H1 (cell line): ENCODE results near the gene GRAP. TPM values are rescaled to one million over a fixed set of nuclear protein-coding genes. Genes with fewer than 3 reads are reported as not detected.

Source experiments
- CTCF ChIA-PET: fragments of 300-600 bp; sonication (Branson Sonifier 250); formaldehyde crosslinking; loops from one replicate; lab custom pipeline; 2021; ENCODE audit not compliant: partially characterized antibody; lab: Charles Lee
- POLR2A ChIA-PET: fragments of 300-600 bp; sonication (Branson Sonifier 250); formaldehyde crosslinking; loops from one replicate; lab custom pipeline; 2021; ENCODE audit warnings: inconsistent platforms; ENCODE audit not compliant: partially characterized antibody; lab: Charles Lee
- DNase-seq, 2 experiments: peaks; one replicate each; pipeline versions ENCODE4 v3.0.0 to v3.0.0-alpha.2; 2010 to 2022; ENCODE audit warnings: low spot score in 2 of 2, low read depth in 1 of 2, mixed read lengths in 1 of 2
- FAIRE-seq: peaks from 2 replicates; lab custom pipeline; 2011; peaks lifted over from hg19 to GRCh38; lab: Jason Lieb, UNC
- H2AFZ ChIP-seq: 2 replicates; pipeline ENCODE4 v1.8.1; 2012; ENCODE audit warnings: low read length, inconsistent platforms
- H2AK5ac ChIP-seq: 2 replicates; pipeline ENCODE4 v1.6.1; 2013; ENCODE audit warnings: low read depth, low read length
- H2BK120ac ChIP-seq: replicated peaks from 2 replicates; pipeline ENCODE3; 2013; ENCODE audit warnings: low read depth, low read length, inconsistent platforms
- H2BK12ac ChIP-seq: 2 replicates; pipeline ENCODE4 v1.6.1; 2013; ENCODE audit warnings: low read depth, low read length
- H2BK15ac ChIP-seq: 2 replicates; pipeline ENCODE4 v1.6.1; 2013; ENCODE audit warnings: low read length
- H2BK20ac ChIP-seq: 2 replicates; pipeline ENCODE4 v1.6.1; 2013; ENCODE audit warnings: low read length
- H2BK5ac ChIP-seq: 2 replicates; pipeline ENCODE4 v1.6.1; 2013; ENCODE audit warnings: low read depth, low read length
- H3K14ac ChIP-seq: 2 replicates; pipeline ENCODE4 v1.6.1; 2013; ENCODE audit warnings: inconsistent platforms; ENCODE audit not compliant: insufficient read length
- H3K18ac ChIP-seq: 2 replicates; pipeline ENCODE4 v1.6.1; 2013; ENCODE audit warnings: low read length; ENCODE audit errors: extremely low read depth
- H3K23ac ChIP-seq: 2 replicates; pipeline ENCODE4 v1.6.1; 2013; ENCODE audit warnings: inconsistent platforms; ENCODE audit not compliant: insufficient read length
- H3K23me2 ChIP-seq: 2 replicates; pipeline ENCODE4 v1.6.1; 2013; ENCODE audit warnings: low read depth, low read length
- H3K27ac ChIP-seq: 2 replicates; pipeline ENCODE4 v1.6.1; 2011; ENCODE audit warnings: low read depth, low read length, inconsistent platforms
- H3K27me3 ChIP-seq, 4 experiments: replicated peaks in 1 of 4; 1 replicate in 1 of 4; 2 replicates in 3 of 4; pipeline versions ENCODE4 v1.6.1 to v1.8.1; 2011 to 2013; ENCODE audit warnings: low read length in 3 of 4, mild to moderate bottlenecking in 3 of 4, inconsistent platforms in 2 of 4, mixed read lengths in 2 of 4, moderate library complexity in 1 of 4; ENCODE audit not compliant: control insufficient read depth in 3 of 4, insufficient read depth in 3 of 4; ENCODE audit errors: extremely low read depth in 1 of 4
- H3K36me3 ChIP-seq, 4 experiments: 2 replicates each; pipeline versions ENCODE4 v1.6.1 to v1.8.1; 2011 to 2013; ENCODE audit warnings: mild to moderate bottlenecking in 4 of 4, low read length in 3 of 4, moderate library complexity in 2 of 4, control low read depth in 1 of 4, inconsistent platforms in 1 of 4; ENCODE audit not compliant: insufficient read depth in 4 of 4, control insufficient read depth in 2 of 4
- H3K4ac ChIP-seq: replicated peaks from 2 replicates; pipeline ENCODE3; 2013; ENCODE audit warnings: low read length, low read depth, mixed read lengths, inconsistent platforms; ENCODE audit not compliant: insufficient read length
- H3K4me1 ChIP-seq, 4 experiments: replicated peaks in 1 of 4; 1 replicate in 1 of 4; 2 replicates in 3 of 4; pipeline versions ENCODE4 v1.6.1 to v1.8.1; 2011 to 2013; ENCODE audit warnings: low read length in 3 of 4, inconsistent platforms in 2 of 4, mixed read lengths in 1 of 4; ENCODE audit not compliant: insufficient read depth in 4 of 4, control insufficient read depth in 3 of 4
- H3K4me2 ChIP-seq, 2 experiments: 2 replicates each; pipeline versions ENCODE4 v1.6.1 to v1.8.1; 2011 to 2013; ENCODE audit warnings: low read depth in 2 of 2, low read length in 2 of 2, control low read depth in 1 of 2, inconsistent platforms in 1 of 2, mild to moderate bottlenecking in 1 of 2; ENCODE audit not compliant: insufficient read depth in 1 of 2
- H3K4me3 ChIP-seq, 4 experiments: fragments of 200-600, 300-600 bp in 1 of 4; sonication (generic), shearing (Covaris generic), sonication (Bioruptor Twin) in 1 of 4; 2 replicates each; pipeline versions ENCODE4 v1.5.1 to v1.8.1; 2011 to 2016; ENCODE audit warnings: low read length in 4 of 4, low read depth in 3 of 4, control low read depth in 2 of 4, inconsistent platforms in 2 of 4, mild to moderate bottlenecking in 2 of 4, mixed read lengths in 1 of 4, moderate library complexity in 1 of 4; ENCODE audit not compliant: insufficient read depth in 2 of 4; ENCODE audit errors: extremely low read depth in 1 of 4
- H3K56ac ChIP-seq: replicated peaks from 2 replicates; pipeline ENCODE3; 2013; ENCODE audit warnings: low read depth, mild to moderate bottlenecking, mixed read lengths, low read length, inconsistent platforms; ENCODE audit not compliant: insufficient read length
- H3K79me1 ChIP-seq: 2 replicates; pipeline ENCODE4 v1.6.1; 2013; ENCODE audit warnings: low read depth, low read length, control low read depth
- H3K79me2 ChIP-seq, 2 experiments: 2 replicates each; pipeline versions ENCODE4 v1.6.1 to v1.8.1; 2012 to 2013; ENCODE audit warnings: low read length in 2 of 2, mild to moderate bottlenecking in 2 of 2, inconsistent platforms in 1 of 2; ENCODE audit not compliant: insufficient read depth in 2 of 2, control insufficient read depth in 1 of 2
- H3K9ac ChIP-seq, 4 experiments: replicated peaks in 1 of 4; 1 replicate in 1 of 4; 2 replicates in 3 of 4; pipeline versions ENCODE4 v1.6.1 to v1.8.1; 2011 to 2013; ENCODE audit warnings: low read depth in 3 of 4, low read length in 3 of 4, control low read depth in 2 of 4, mild to moderate bottlenecking in 2 of 4, moderate library complexity in 2 of 4, inconsistent platforms in 1 of 4; ENCODE audit errors: extremely low read depth in 1 of 4
- H3K9me3 ChIP-seq, 2 experiments: 2 replicates each; pipeline versions ENCODE4 v1.6.1 to v1.8.1; 2012 to 2013; ENCODE audit warnings: mild to moderate bottlenecking in 2 of 2, moderate library complexity in 2 of 2, control low read depth in 1 of 2, inconsistent platforms in 1 of 2, low read depth in 1 of 2, low read length in 1 of 2, mixed read lengths in 1 of 2; ENCODE audit not compliant: insufficient read depth in 2 of 2
- H4K20me1 ChIP-seq, 2 experiments: replicated peaks in 1 of 2; 2 replicates each; pipeline versions ENCODE3 to v1.8.1; 2011 to 2013; ENCODE audit warnings: inconsistent platforms in 2 of 2, low read length in 2 of 2, mild to moderate bottlenecking in 1 of 2; ENCODE audit not compliant: insufficient read depth in 2 of 2, control insufficient read depth in 1 of 2
- H4K5ac ChIP-seq: 2 replicates; pipeline ENCODE4 v1.6.1; 2013; ENCODE audit warnings: low read length, low read depth, mixed read lengths, inconsistent platforms; ENCODE audit not compliant: insufficient read length
- H4K8ac ChIP-seq: 2 replicates; pipeline ENCODE4 v1.8.0; 2013; ENCODE audit warnings: mild to moderate bottlenecking, moderate library complexity, low read length, inconsistent platforms; ENCODE audit not compliant: insufficient read depth; ENCODE audit errors: extremely low read depth
- H4K91ac ChIP-seq: replicated peaks from 2 replicates; pipeline ENCODE3; 2013; ENCODE audit warnings: low read length, mixed read lengths, inconsistent platforms; ENCODE audit not compliant: insufficient read length
- CEBPB ChIP-seq: IDR thresholded peaks from 2 replicates; pipeline ENCODE4 v1.6.1; 2012; ENCODE audit warnings: low read depth, low read length
- CHD1 ChIP-seq: IDR thresholded peaks from 2 replicates; pipeline ENCODE4 v1.6.1; 2012; ENCODE audit warnings: low read depth, low read length, improper control_type of control experiment
- CTBP2 ChIP-seq: IDR thresholded peaks from 2 replicates; pipeline ENCODE4 v1.7.0; 2011; ENCODE audit warnings: borderline replicate concordance, mild to moderate bottlenecking, moderate library complexity, mixed read lengths, low read length; ENCODE audit not compliant: insufficient read depth, insufficient read length
- EP300 ChIP-seq, 2 experiments: IDR thresholded peaks; 1 replicate in 1 of 2; 2 replicates in 1 of 2; pipeline ENCODE4 v1.6.1; 2011 to 2012; ENCODE audit warnings: low read depth in 2 of 2, low read length in 2 of 2, mild to moderate bottlenecking in 2 of 2, borderline replicate concordance in 1 of 2, inconsistent platforms in 1 of 2, moderate library complexity in 1 of 2
- HDAC2 ChIP-seq, 2 experiments: fragments of 300-600 bp in 1 of 2; sonication (generic) in 1 of 2; IDR thresholded peaks; 2 replicates each; pipeline ENCODE4 v1.6.1; 2011 to 2012; ENCODE audit warnings: low read depth in 2 of 2, low read length in 2 of 2, mild to moderate bottlenecking in 2 of 2, moderate library complexity in 2 of 2, borderline replicate concordance in 1 of 2, inconsistent platforms in 1 of 2
- JUN ChIP-seq: IDR thresholded peaks from 2 replicates; pipeline ENCODE4 v1.6.1; 2011; ENCODE audit warnings: low read depth, mild to moderate bottlenecking, improper control_type of control experiment, low read length
- KDM1A ChIP-seq: fragments of 200-600, 300-600 bp; sonication (generic); IDR thresholded peaks from 2 replicates; pipeline ENCODE4 v1.7.1; 2016; ENCODE audit warnings: mild to moderate bottlenecking, low read length, borderline replicate concordance
- KDM5A ChIP-seq: fragments of 200-600 bp; IDR thresholded peaks from 2 replicates; pipeline ENCODE4 v1.7.1; 2012; ENCODE audit warnings: mild to moderate bottlenecking, low read length, inconsistent platforms, mixed read lengths
- MAFK ChIP-seq: IDR thresholded peaks from 2 replicates; pipeline ENCODE4 v1.6.1; 2012; ENCODE audit warnings: low read depth, mild to moderate bottlenecking, improper control_type of control experiment, low read length
- SIRT6 ChIP-seq: IDR thresholded peaks from one replicate; pipeline ENCODE4 v1.7.1; 2012; ENCODE audit warnings: low read length, inconsistent platforms
- WGBS, 2 experiments: shearing (Covaris generic) in 1 of 2; methylation state at CpG; one replicate each; pipeline versions ENCODE4 v1.1.6 to v1.1.7; 2013 to 2015; ENCODE audit warnings: low lambda C conversion rate in 2 of 2, mixed read lengths in 2 of 2, inconsistent platforms in 1 of 2, low coverage in 1 of 2, missing lambda C conversion rate in 1 of 2; ENCODE audit not compliant: insufficient replicate concordance in 2 of 2, insufficient coverage in 1 of 2, insufficient read length in 1 of 2; ENCODE audit errors: extremely low coverage in 1 of 2, missing lambda C conversion rate in 1 of 2; 5-methylcytosine and 5-hydroxymethylcytosine counted together
- polyA plus RNA-seq, 7 experiments: library from polyadenylated mRNA; depleted of rRNA in 3 of 7; stranded (reverse) in 5 of 7; unstranded in 2 of 7; fragments of >200 nt in 5 of 7; fragments of 200-250 nt in 2 of 7; gene quantifications; 1 replicate in 5 of 7; 2 replicates in 1 of 7; 4 replicates in 1 of 7; pipeline versions ENCODE4 v1.2.1 to v1.2.3, GENCODE V29; 2011 to 2013; ENCODE audit warnings: missing spikeins in 2 of 7, mixed read lengths in 2 of 7
- total RNA-seq: library from RNA; stranded (reverse); fragmentation: NEBNext Ultra II Directional; extraction: Animal tissue kit (Norgen Biotek cat#: 25700); gene quantifications from 2 replicates; pipeline ENCODE4 v1.2.1, GENCODE V29; 2021
- TF ChIP-seq, protein P1 (sequence below), 3 experiments: IDR thresholded peaks; 1 replicate in 2 of 3; 2 replicates in 1 of 3; pipeline versions ENCODE4 v1.5.1 to v1.6.1; 2011; ENCODE audit warnings: low read length in 3 of 3, mild to moderate bottlenecking in 3 of 3, inconsistent platforms in 2 of 3, low read depth in 1 of 3, moderate library complexity in 1 of 3; ENCODE audit not compliant: insufficient read depth in 1 of 3; ENCODE audit errors: control extremely low read depth in 1 of 3

GRAP gene
- total and polyA plus RNA-seq, 2 of the 8 experiments (the other 6 are each of a cell fraction or from before 2014, with no cell fraction given) = 0.18 to 0.24 TPM

DNA sequence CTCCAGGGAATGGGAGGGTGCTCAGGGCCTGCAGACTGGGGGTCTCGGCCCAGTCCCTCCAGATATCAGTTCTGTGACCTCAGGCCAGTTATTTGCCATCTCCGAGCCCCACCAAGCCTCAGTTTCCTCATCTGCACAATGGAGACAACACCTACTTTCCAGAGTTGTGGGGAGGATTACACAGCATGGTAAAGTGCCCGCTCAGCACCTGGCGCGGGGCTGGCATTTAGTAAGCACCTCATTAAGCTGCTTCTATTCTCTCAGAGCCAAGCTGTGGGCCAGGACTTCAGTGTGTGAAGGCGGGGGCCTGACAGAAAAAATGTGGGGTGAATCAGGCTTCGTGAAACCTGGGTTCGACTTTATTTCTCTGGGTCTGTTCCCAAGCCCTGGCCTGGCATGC is 47.4 kb downstream of the GRAP start:
- Histone ChIP-seq H3K9me3 (no peaks in the 10 kb centered on the region), H2BK5ac (no peak overlapping the region), H3K4me3 (no peak overlapping the region), H4K5ac (no peak overlapping the region), H2BK20ac (no peak overlapping the region), H4K20me1 (peaks cover 21 to 32% of the 10 kb centered on the region in 2 experiments), H3K18ac (no peak overlapping the region), H2AFZ (no peak overlapping the region), H3K4ac (no peak overlapping the region), H3K23me2 (peaks cover 5% of the 10 kb centered on the region), H3K79me1 (peaks cover 45% of the 10 kb centered on the region), H3K27me3 (no peaks in the 10 kb centered on the region), H3K23ac (no peak overlapping the region), H3K79me2 (peaks cover 8 to 87% of the 10 kb centered on the region in 2 experiments; a peak in 3 of 4 replicates), H2BK15ac (no peak overlapping the region), H3K27ac (no peak overlapping the region), H3K4me1 (peaks cover 0 to 14% (median 12%) of the 10 kb centered on the region in 4 experiments; a peak in 6 of 7 replicates), H3K36me3 (peaks cover 4 to 38% (median 6%) of the 10 kb centered on the region in 4 experiments; a peak in 6 of 8 replicates), H2BK120ac (no peak overlapping the region), H2BK12ac (no peak overlapping the region), H3K56ac (no peak overlapping the region), H3K14ac (no peak overlapping the region), H4K91ac (no peak overlapping the region), H4K8ac (no peak overlapping the region; the same call in 1 of the 2 replicates), H3K4me2 (no peak overlapping the region), H2AK5ac (no peak overlapping the region), H3K9ac (no peak overlapping the region)
- WGBS, 2 experiments = 92% methylated on average over 8 of the region's 8 CpGs; no CpG with 5 or more reads in 1 of the 2 experiments
- DNase-seq = no peak
- no peak for FAIRE-seq
- ChIA-PET POLR2A (no interaction called here), CTCF (interaction anchor here (1.2 to 4.3 kb wide), 2 partner anchors 39 to 41 kb away, joined by 3 to 18 read pairs; no protein-coding TSS in a partner anchor)
- TF ChIP-seq MAFK (no peak), CEBPB (no peak), KDM5A (no peak), CTBP2 (no peak), KDM1A (no peak), EP300 (IDR thresholded peaks at IDR 0.05; ENCODE audit: borderline replicate concordance in 1 of 2, low read depth in 2 of 2, low read length in 2 of 2) (no peak), CHD1 (no peak), JUN (no peak), SIRT6 (no peak), HDAC2 (IDR thresholded peaks at IDR 0.05; ENCODE audit: borderline replicate concordance in 1 of 2, low read depth in 2 of 2, low read length in 2 of 2) (no peak)
- TF ChIP-seq, protein P1, sequence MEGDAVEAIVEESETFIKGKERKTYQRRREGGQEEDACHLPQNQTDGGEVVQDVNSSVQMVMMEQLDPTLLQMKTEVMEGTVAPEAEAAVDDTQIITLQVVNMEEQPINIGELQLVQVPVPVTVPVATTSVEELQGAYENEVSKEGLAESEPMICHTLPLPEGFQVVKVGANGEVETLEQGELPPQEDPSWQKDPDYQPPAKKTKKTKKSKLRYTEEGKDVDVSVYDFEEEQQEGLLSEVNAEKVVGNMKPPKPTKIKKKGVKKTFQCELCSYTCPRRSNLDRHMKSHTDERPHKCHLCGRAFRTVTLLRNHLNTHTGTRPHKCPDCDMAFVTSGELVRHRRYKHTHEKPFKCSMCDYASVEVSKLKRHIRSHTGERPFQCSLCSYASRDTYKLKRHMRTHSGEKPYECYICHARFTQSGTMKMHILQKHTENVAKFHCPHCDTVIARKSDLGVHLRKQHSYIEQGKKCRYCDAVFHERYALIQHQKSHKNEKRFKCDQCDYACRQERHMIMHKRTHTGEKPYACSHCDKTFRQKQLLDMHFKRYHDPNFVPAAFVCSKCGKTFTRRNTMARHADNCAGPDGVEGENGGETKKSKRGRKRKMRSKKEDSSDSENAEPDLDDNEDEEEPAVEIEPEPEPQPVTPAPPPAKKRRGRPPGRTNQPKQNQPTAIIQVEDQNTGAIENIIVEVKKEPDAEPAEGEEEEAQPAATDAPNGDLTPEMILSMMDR (IDR thresholded peaks at IDR 0.05; ENCODE audit: control extremely low read depth in 1 of 3, insufficient read depth in 1 of 3, low read depth in 1 of 3, low read length in 3 of 3) = no peak
